Peyer's patch (tissue), 4 donors: ENCODE data around the gene NDUFC1. TPM values are rescaled to one million over a fixed set of nuclear protein-coding genes. Genes with fewer than 3 reads are reported as not detected.
"Not testable (repeated sequence)": the region's sequence is repeated elsewhere in the genome, so short reads cannot be mapped to it uniquely, and the experiment has no call there.

Experiments used
- DNase-seq, 3 donors: peaks; one replicate each; pipeline ENCODE4 v3.0.0-alpha.2; 2017 to 2019
- H3K27ac ChIP-seq, 4 donors: fragments of 200-600 bp; sonication (generic); one replicate each; pipeline ENCODE4 v1.5.1; 2016 to 2019
- H3K27me3 ChIP-seq, 2 donors: fragments of 200-600 bp; sonication (generic); one replicate each; pipeline ENCODE4 v1.5.1; 2019
- H3K36me3 ChIP-seq, 3 donors: fragments of 200-600 bp; sonication (generic); one replicate each; pipeline ENCODE4 v1.5.1; 2016 to 2019
- H3K4me1 ChIP-seq, 4 donors: fragments of 200-600 bp; sonication (generic); one replicate each; pipeline ENCODE4 v1.5.1; 2016 to 2019
- H3K4me3 ChIP-seq, 4 donors: fragments of 200-600 bp; sonication (generic); 1 replicate in 3 of 4; 2 replicates in 1 of 4; pipeline ENCODE4 v1.5.1; 2016 to 2019; ENCODE audit warnings: mild to moderate bottlenecking in 1 of 4
- H3K9me3 ChIP-seq, 4 donors: fragments of 200-600 bp; sonication (generic); one replicate each; pipeline ENCODE4 v1.5.1; 2016 to 2019; ENCODE audit warnings: mild to moderate bottlenecking in 1 of 4
- POLR2A ChIP-seq, 2 donors: fragments of 450-650 bp; IDR thresholded peaks; one replicate each; pipeline ENCODE4 v1.5.1; 2017; ENCODE audit warnings: antibody characterized with exemption in 2 of 2, mild to moderate bottlenecking in 2 of 2, moderate library complexity in 2 of 2
- total RNA-seq, 4 donors: library from RNA; depleted of rRNA; stranded (reverse); fragments of >200 nt; gene quantifications; one replicate each; pipeline ENCODE4 v1.1.0, GENCODE V29; 2016
- TF ChIP-seq, protein P1 (sequence below), 6 experiments: fragments of 450-650 bp in 4 of 6; fragments of 200-600 bp in 2 of 6; sonication (generic) in 1 of 6; IDR thresholded peaks; one replicate each; pipeline ENCODE4 v1.5.1; 2017 to 2019; ENCODE audit warnings: antibody characterized with exemption in 6 of 6, mild to moderate bottlenecking in 3 of 6, moderate library complexity in 1 of 6

The NDUFC1 gene
- total RNA-seq, 4 donors from 2014 or later, result 20.6 to 75.8 (median 53.9) TPM

DNA sequence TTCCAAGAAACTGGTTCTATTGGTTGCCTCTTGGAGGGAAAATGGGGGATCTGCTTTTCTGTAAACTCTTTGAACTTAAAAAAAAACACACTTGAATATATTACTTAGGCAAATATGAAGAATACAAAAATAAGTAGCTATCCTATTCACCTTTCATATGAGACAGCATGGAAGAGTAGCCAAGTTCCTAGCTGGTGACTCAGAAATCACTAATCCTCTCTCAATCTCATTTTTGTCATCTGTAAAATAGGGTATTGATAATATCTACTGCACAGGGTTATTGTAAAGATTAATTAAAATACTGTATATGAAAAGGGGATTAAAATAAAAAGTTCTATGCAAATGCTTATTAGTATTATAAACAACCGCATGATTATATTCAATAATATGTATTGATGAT is 35.0 kb downstream of the NDUFC1 start:
- DNase-seq, result no peak
- H3K27ac ChIP-seq, result peak overlapping the region in 1 of 4 donors; percentile 11
- no peak overlapping the region for H3K4me3 ChIP-seq
- no peaks in the 10 kb centered on the region for H3K9me3 ChIP-seq
- TF ChIP-seq, protein P1, sequence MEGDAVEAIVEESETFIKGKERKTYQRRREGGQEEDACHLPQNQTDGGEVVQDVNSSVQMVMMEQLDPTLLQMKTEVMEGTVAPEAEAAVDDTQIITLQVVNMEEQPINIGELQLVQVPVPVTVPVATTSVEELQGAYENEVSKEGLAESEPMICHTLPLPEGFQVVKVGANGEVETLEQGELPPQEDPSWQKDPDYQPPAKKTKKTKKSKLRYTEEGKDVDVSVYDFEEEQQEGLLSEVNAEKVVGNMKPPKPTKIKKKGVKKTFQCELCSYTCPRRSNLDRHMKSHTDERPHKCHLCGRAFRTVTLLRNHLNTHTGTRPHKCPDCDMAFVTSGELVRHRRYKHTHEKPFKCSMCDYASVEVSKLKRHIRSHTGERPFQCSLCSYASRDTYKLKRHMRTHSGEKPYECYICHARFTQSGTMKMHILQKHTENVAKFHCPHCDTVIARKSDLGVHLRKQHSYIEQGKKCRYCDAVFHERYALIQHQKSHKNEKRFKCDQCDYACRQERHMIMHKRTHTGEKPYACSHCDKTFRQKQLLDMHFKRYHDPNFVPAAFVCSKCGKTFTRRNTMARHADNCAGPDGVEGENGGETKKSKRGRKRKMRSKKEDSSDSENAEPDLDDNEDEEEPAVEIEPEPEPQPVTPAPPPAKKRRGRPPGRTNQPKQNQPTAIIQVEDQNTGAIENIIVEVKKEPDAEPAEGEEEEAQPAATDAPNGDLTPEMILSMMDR (IDR thresholded peaks at IDR 0.05), result no peak
- no peak for TF ChIP-seq POLR2A (IDR thresholded peaks at IDR 0.05)
- peaks cover 0 to 8% (median 0%) of the 10 kb centered on the region in 4 donors for H3K4me1 ChIP-seq
- no peaks in the 10 kb centered on the region for H3K27me3 ChIP-seq
- H3K36me3 ChIP-seq, result no peaks in the 10 kb centered on the region

DNA sequence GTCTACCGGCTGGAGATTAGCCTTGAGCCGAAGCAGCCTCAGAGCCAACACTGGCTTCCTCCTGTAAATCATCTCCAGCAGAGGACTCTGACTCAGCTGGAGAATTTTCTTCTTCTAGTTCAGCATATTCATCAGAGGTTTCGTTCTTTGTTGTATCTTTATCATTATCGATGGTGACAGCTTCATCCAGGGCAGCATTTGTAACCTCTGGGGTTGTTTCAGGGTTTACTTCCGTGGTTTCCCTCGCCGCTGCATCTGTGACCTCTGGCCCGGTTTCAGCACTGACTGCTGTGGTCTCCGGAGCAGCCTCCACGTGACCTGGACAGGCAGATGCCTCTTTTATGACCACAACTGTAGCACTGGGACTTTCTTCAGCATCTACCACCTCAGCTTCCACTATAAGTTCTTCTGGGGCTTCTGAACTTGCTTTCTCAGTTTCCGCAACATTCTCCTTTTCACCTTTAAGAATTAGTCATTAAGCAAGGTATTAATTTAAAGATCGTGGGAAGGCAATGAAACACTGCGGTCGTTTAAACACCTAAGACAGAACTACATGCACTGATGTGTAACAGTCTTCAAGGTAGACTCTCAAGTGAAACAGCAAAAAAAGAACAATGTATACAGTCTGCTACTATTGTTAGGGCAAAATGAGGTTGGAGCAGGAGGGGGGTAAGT is 35.6 kb downstream of the NDUFC1 start:
- no peak for TF ChIP-seq POLR2A (IDR thresholded peaks at IDR 0.05)
- TF ChIP-seq, protein P1 (IDR thresholded peaks at IDR 0.05), result no peak

DNA sequence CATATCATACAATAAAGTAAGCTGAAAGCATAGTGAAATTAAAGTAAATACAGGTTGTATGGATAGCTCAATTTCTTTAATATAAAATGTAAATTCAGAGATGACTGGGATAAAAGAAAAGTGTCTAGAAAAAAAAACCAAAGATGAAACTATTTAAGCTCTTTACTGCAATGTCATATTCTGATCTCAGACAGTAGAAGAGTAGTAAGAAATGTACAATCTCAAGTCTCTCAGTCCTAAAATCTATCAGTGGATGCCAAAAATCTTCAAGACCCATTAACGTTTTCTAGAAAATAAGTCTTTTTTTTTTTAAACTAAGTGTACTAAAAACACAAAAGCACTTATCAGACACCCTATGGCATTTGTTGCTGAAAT is 36.1 kb downstream of the NDUFC1 start:
- H3K9me3 ChIP-seq, result no peaks in the 10 kb centered on the region
- DNase-seq, result no peak
- peak overlapping the region in 3 of 4 donors; percentile 10 to 31 (median 21) for H3K4me3 ChIP-seq
- H3K4me1 ChIP-seq, result peaks cover 0 to 8% (median 0%) of the 10 kb centered on the region in 4 donors
- H3K36me3 ChIP-seq, result no peaks in the 10 kb centered on the region
- no peaks in the 10 kb centered on the region for H3K27me3 ChIP-seq
- H3K27ac ChIP-seq, result peak overlapping the region; percentile 5 to 57 (median 28)
- TF ChIP-seq, protein P1 (IDR thresholded peaks at IDR 0.05), result no peak
- no peak for TF ChIP-seq POLR2A (IDR thresholded peaks at IDR 0.05)

More for the DNA sequence above, 35.6 kb downstream of the NDUFC1 start:
- H3K27ac ChIP-seq, result peak overlapping the region; percentile 5 to 57 (median 28)
- peaks cover 0 to 8% (median 0%) of the 10 kb centered on the region in 4 donors for H3K4me1 ChIP-seq
- H3K9me3 ChIP-seq, result no peaks in the 10 kb centered on the region
- H3K4me3 ChIP-seq, result peak overlapping the region; percentile 10 to 31 (median 18)
- no peaks in the 10 kb centered on the region for H3K27me3 ChIP-seq
- peak; percentile 65 to 94 (median 85) for DNase-seq
- H3K36me3 ChIP-seq, result no peaks in the 10 kb centered on the region

DNA sequence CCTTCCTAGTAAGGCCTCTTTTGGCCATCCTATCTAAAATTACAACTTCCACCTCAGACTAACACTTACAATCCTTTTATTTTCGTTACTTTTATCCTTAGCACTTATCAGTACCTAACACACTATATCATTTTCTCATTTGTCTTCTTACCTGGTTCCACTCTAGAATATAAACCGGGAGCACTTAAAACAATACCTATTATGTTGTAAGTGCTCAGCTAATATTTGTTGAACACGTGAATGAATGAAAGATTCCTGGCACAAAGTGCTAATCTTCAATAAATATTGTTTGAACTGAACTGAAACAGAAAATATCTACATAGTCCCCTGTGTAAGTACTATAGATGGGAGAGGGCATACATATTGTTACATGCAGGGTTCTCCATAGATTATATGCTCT is 36.6 kb downstream of the NDUFC1 start:
- Histone ChIP-seq H3K4me1 (peaks cover 0 to 8% (median 0%) of the 10 kb centered on the region in 4 donors), H3K27ac (no peak overlapping the region), H3K4me3 (no peak overlapping the region), H3K27me3 (no peaks in the 10 kb centered on the region), H3K9me3 (no peaks in the 10 kb centered on the region), H3K36me3 (no peaks in the 10 kb centered on the region)
- DNase-seq, result no peak
- no peak for TF ChIP-seq POLR2A (IDR thresholded peaks at IDR 0.05)
- TF ChIP-seq, protein P1 (IDR thresholded peaks at IDR 0.05), result no peak

DNA sequence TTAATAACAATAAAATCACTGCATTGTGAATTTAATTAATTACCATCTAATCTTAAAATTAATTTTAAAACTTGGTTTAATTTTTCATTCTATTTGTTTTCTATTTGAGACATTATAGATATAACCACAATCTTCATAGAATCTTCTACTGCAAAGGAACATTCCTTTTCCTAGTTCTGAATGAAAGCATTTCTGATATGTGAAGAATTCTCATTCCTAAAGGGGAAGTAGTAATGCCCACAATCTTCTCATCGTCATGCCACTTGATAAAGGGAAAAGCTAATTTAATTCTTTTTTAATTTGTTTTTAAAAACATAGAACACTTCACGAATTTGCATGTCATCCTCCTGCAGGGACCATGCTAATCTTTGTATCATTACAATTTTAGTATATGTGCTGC is 45.9 kb downstream of the NDUFC1 start:
- TF ChIP-seq POLR2A (IDR thresholded peaks at IDR 0.05), result no peak
- TF ChIP-seq, protein P1 (IDR thresholded peaks at IDR 0.05), result no peak
- Histone ChIP-seq H3K4me1 (no peaks in the 10 kb centered on the region), H3K9me3 (no peaks in the 10 kb centered on the region), H3K4me3 (no peak overlapping the region), H3K36me3 (no peaks in the 10 kb centered on the region), H3K27me3 (no peaks in the 10 kb centered on the region), H3K27ac (no peak overlapping the region)
- DNase-seq, result no peak

DNA sequence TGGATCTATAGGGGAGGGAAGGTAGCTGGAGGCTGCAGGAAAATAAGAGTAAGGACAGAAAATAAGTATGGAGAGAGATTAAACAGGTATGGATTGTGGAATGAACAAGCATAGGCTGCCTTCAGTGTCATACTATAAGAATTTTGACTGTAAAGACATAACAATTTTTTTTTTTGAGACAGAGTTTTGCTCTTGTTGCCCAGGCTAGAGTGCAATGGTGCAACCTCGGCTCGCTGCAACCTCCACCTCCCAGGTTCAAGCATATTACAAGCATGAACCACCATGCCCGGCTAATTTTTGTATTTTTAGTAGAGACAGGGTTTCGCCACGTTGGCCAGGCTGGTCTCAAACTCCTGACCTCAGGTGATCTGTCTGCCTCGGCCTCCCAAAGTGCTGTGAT is 46.7 kb downstream of the NDUFC1 start:
- H3K36me3 ChIP-seq, H3K4me3 ChIP-seq, H3K4me1 ChIP-seq, H3K27me3 ChIP-seq, DNase-seq, H3K9me3 ChIP-seq, H3K27ac ChIP-seq: not testable (repeated sequence)
